HG03108 (cell line): ENCODE results near the gene TCP11L2.

ENCODE experiments used
- ATAC-seq: cut with Tn5 transposase; IDR thresholded peaks from one replicate; pipeline ENCODE4 v1.9.1; 2021; ENCODE audit warnings: moderate library complexity; ENCODE audit not compliant: unreplicated experiment

Gene TCP11L2

GRCh38 chr12:106387848-106388377 lies 85.4 kb downstream of the TCP11L2 start:
- ATAC-seq = no peak

DNA sequence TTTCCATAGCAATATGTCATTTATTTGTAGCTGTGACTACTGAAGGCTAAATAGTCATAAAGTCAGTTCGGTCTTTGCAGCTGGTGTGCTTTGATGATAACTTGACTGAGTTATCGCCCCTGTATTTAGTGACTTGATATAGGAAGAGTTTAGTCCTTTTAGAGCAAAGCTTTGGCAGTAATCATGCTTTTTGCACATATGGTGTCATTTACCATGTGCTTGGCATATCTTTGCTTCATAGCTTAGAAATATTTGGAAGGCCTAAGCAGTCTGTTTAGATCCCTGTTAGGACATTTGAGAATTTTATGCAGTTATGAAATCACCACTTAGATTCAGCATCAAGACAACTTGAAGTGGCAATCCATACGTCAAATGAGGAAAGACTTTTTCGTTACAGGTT lies 86.6 kb downstream of the TCP11L2 start:
- ATAC-seq = no peak

GRCh38 chr12:106392759-106393158 lies 90.2 kb downstream of the TCP11L2 start:
- no peak for ATAC-seq
